ENCODE data around the gene UGT1A1. TPM values are rescaled to one million over a fixed set of nuclear protein-coding genes. Genes with fewer than 3 reads are reported as not detected.
A peak's percentile ranks its signal among the peaks of the same experiment; 100 is the strongest.

Gene UGT1A1
- total RNA-seq, 2 experiments from 2014 or later, result not detected

- no peak for DNase-seq
- Mint-ChIP-seq H3K4me3 (no peak overlapping the region), H3K36me3 (no peaks in the 10 kb centered on the region), H3K9me3 (no peaks in the 10 kb centered on the region), H3K27me3 (peaks cover 3% of the 10 kb centered on the region), H3K4me1 (ENCODE audit: low read depth) (no peaks in the 10 kb centered on the region), H3K27ac (no peak overlapping the region)
- ChIA-PET CTCF (no interaction called here), POLR2A (no interaction called here)
- intact Hi-C loops (cut with micrococcal nuclease), result no loop called here
Observed at GRCh38 chr2:233816334-233816733, 56.3 kb downstream of the UGT1A1 start.

DNA sequence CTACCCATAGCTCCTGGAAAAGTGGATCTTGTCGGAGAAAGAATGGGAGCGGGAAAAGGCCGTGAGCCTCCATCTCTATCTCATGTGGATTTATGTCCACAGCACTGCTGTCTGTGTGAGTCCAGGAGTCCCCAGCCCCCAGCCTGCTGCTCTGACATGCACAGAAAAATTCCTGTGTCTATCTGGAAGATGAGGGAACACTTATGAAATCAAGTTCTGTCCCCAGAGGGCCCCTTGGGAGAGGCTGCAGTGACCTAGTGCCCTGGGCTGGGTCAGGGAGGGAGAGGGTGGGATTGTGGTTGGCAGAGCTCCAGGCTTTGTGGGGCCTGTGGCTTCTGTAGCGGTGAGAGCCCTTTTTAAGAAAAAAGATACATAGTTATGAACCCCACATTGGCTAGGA is 56.7 kb downstream of the UGT1A1 start:
- H3K4me3 Mint-ChIP-seq, result no peak overlapping the region
- ChIA-PET POLR2A (no interaction called here), CTCF (no interaction called here)
- H3K9me3 Mint-ChIP-seq, result no peaks in the 10 kb centered on the region
- no peak overlapping the region for H3K27ac Mint-ChIP-seq
- DNase-seq, result no peak
- H3K4me1 Mint-ChIP-seq (ENCODE audit: low read depth), result no peaks in the 10 kb centered on the region
- intact Hi-C loops (cut with micrococcal nuclease), result no loop called here
- H3K36me3 Mint-ChIP-seq, result no peaks in the 10 kb centered on the region
- H3K27me3 Mint-ChIP-seq, result peaks cover 3% of the 10 kb centered on the region

GRCh38 chr2:233817361-233817911 is 57.4 kb downstream of the UGT1A1 start:
- Mint-ChIP-seq H3K4me1 (ENCODE audit: low read depth) (no peaks in the 10 kb centered on the region), H3K27ac (no peak overlapping the region), H3K36me3 (no peaks in the 10 kb centered on the region), H3K27me3 (peaks cover 3% of the 10 kb centered on the region), H3K9me3 (no peaks in the 10 kb centered on the region), H3K4me3 (no peak overlapping the region)
- intact Hi-C loops (cut with micrococcal nuclease), result no loop called here
- ChIA-PET CTCF (no interaction called here), POLR2A (no interaction called here)
- no peak for DNase-seq

- no peak overlapping the region for H3K27ac Mint-ChIP-seq
- POLR2A ChIA-PET, result no interaction called here
Observed at GRCh38 chr2:233817995-233818638, 58.0 kb downstream of the UGT1A1 start.

DNA sequence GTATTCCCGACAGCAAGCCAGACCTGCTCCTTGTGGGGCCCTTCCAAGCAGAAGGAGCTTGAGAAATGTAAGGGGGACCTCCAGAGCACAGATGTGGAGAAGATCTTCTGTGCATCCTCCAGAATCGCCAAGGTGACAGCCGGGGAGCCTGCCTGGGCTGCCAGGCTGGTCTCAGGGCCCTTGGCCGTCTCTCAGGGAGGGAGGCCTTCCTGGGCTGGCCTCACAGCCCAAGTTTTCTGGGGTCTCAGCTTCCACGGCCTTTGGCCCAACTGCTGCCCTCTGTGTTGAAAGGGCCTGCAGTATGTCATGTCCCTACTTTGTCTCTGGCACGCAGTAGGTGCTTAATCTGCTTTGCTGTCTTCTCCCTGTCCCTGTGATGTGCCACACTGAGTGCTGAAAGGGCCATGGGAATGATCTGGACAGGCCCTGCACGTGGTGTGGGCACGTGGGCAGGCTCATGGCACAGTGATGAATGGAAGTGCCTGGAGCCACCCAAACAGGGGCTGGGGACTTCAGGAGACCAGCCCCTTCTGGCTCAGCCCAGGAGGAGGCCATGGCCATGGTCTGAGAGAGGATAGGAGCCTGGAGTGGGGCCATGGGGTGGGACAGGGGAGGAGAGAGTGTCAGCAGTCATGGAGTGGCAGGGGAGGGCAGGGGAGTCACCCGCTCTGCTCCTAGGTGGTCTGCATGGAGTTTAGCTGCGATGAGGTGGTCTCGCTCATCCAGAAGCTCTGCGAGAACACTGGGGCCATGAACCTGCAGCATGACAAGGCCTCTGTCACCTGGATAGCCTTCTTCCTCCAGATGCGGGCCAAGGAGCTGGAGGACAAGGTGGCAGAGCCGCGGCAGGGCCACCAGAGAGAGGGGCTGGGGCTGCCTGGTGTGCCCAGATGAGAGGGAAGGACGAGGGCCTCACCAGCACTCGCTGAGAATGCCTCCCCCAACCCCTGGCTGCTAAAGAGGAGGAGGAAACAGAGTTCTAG is 58.9 kb downstream of the UGT1A1 start:
- Mint-ChIP-seq H3K36me3 (no peaks in the 10 kb centered on the region), H3K4me3 (no peak overlapping the region), H3K27ac (no peak overlapping the region), H3K27me3 (peaks cover 3% of the 10 kb centered on the region), H3K9me3 (no peaks in the 10 kb centered on the region), H3K4me1 (ENCODE audit: low read depth) (no peaks in the 10 kb centered on the region)
- peak; percentile 3 for DNase-seq
- ChIA-PET POLR2A (no interaction called here), CTCF (no interaction called here)
- intact Hi-C loops (cut with micrococcal nuclease), result no loop called here

More at GRCh38 chr2:233817995-233818638, 58.0 kb downstream of the UGT1A1 start:
- H3K9me3 Mint-ChIP-seq, result no peaks in the 10 kb centered on the region
- intact Hi-C loops (cut with micrococcal nuclease), result no loop called here
- H3K27me3 Mint-ChIP-seq, result peaks cover 3% of the 10 kb centered on the region
- no peak overlapping the region for H3K4me3 Mint-ChIP-seq
- H3K4me1 Mint-ChIP-seq (ENCODE audit: low read depth), result no peaks in the 10 kb centered on the region
- CTCF ChIA-PET, result no interaction called here
- peak; percentile 5 for DNase-seq
- H3K36me3 Mint-ChIP-seq, result no peaks in the 10 kb centered on the region

GRCh38 chr2:233819884-233820773 is 60.1 kb downstream of the UGT1A1 start:
- Mint-ChIP-seq H3K36me3 (no peaks in the 10 kb centered on the region), H3K27ac (no peak overlapping the region), H3K4me3 (no peak overlapping the region), H3K4me1 (ENCODE audit: low read depth) (no peaks in the 10 kb centered on the region), H3K27me3 (peaks cover 3% of the 10 kb centered on the region), H3K9me3 (no peaks in the 10 kb centered on the region)
- intact Hi-C loops (cut with micrococcal nuclease), result no loop called here
- ChIA-PET POLR2A (no interaction called here), CTCF (no interaction called here)
- peak; percentile 6 for DNase-seq

- intact Hi-C loops (cut with micrococcal nuclease), result no loop called here
- CTCF ChIA-PET, result no interaction called here
- Mint-ChIP-seq H3K9me3 (no peaks in the 10 kb centered on the region), H3K4me1 (ENCODE audit: low read depth) (no peaks in the 10 kb centered on the region), H3K4me3 (no peak overlapping the region), H3K36me3 (no peaks in the 10 kb centered on the region), H3K27me3 (peaks cover 5% of the 10 kb centered on the region), H3K27ac (no peak overlapping the region)
- POLR2A ChIA-PET, result no interaction called here
- DNase-seq, result peak; percentile 0
Observed at GRCh38 chr2:233820774-233821105, 60.7 kb downstream of the UGT1A1 start.

- ChIA-PET POLR2A (no interaction called here), CTCF (no interaction called here)
- Mint-ChIP-seq H3K4me1 (ENCODE audit: low read depth) (no peaks in the 10 kb centered on the region), H3K4me3 (no peak overlapping the region), H3K36me3 (no peaks in the 10 kb centered on the region), H3K27me3 (peaks cover 5% of the 10 kb centered on the region), H3K9me3 (peaks cover 2% of the 10 kb centered on the region), H3K27ac (no peak overlapping the region)
- intact Hi-C loops (cut with micrococcal nuclease), result no loop called here
- DNase-seq, result no peak
Observed at GRCh38 chr2:233821196-233821595, 61.1 kb downstream of the UGT1A1 start.

DNA sequence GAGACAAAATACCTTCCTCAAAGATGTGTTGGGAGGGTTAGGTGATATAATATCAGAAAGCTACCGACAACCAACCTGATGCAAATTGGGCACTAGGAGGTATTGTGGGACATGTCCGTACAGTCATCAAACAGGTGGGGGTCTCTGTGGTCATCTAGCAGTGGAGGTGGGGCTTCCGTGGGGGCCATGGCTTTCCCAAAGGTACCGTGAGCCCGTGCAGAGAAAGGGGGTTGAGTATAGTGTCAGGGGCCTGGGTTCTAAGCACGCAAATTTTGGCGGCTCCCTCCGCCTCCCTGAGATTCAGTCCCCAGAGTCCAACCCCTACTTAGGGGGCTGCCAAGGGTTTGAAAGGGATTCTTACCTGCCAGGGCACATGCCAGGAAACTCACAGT is 61.6 kb downstream of the UGT1A1 start:
- intact Hi-C loops (cut with micrococcal nuclease), result no loop called here
- Mint-ChIP-seq H3K27ac (no peak overlapping the region), H3K4me1 (ENCODE audit: low read depth) (no peaks in the 10 kb centered on the region), H3K27me3 (peaks cover 5% of the 10 kb centered on the region), H3K9me3 (peaks cover 3% of the 10 kb centered on the region), H3K4me3 (no peak overlapping the region), H3K36me3 (no peaks in the 10 kb centered on the region)
- DNase-seq, result no peak
- CTCF ChIA-PET, result no interaction called here
- POLR2A ChIA-PET, result no interaction called here

DNA sequence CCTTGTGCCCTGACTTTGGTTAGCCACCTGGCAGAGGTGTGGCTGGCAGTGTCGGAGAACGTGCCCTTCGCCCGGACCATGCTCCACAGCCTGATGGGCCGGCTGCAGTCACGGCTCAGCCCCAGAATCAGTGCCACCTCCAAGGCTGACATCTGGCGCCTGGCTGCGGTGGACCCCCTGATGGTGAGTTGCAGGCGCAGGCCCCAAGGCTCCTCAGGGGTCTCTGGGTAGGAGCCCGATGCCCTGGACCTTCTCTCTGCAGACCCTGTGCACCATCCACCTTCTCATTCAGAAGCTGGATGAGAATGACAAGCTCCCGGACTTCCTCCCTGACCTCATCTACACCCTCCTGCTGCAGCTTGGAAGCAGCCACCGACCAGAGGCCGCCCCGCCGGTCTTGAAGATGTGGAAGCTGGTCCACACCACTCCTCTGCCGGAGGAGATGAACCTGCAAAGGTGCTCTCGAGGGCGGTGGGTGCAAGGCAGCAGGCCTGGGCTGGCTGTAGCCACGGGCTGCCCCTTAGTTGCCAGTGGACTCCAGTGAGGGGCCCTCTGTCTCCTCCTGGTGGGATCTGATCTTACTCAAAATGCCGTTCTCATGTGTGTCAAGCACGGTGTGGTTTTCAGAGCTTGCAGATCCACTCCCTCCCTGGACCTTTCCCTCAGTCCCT is 62.2 kb downstream of the UGT1A1 start:
- Mint-ChIP-seq H3K27ac (no peak overlapping the region), H3K9me3 (peaks cover 3% of the 10 kb centered on the region), H3K36me3 (no peaks in the 10 kb centered on the region), H3K27me3 (peaks cover 5% of the 10 kb centered on the region), H3K4me1 (ENCODE audit: low read depth) (no peaks in the 10 kb centered on the region), H3K4me3 (no peak overlapping the region)
- DNase-seq, result peak; percentile 4
- ChIA-PET CTCF (no interaction called here), POLR2A (no interaction called here)
- intact Hi-C loops (cut with micrococcal nuclease), result no loop called here

Data from activated CD4-positive, alpha-beta memory T cell treated with anti-CD3 and anti-CD28 coated beads for 36 hours (primary cell).